NCI-H2227 (cell line): Measurements from ENCODE around the gene CLCN2.

Experiments used
- DNase-seq: peaks from one replicate; lab custom pipeline; 2025; ENCODE audit not compliant: unreplicated experiment; lab: John Stamatoyannopoulos, UW

CLCN2 gene

DNA sequence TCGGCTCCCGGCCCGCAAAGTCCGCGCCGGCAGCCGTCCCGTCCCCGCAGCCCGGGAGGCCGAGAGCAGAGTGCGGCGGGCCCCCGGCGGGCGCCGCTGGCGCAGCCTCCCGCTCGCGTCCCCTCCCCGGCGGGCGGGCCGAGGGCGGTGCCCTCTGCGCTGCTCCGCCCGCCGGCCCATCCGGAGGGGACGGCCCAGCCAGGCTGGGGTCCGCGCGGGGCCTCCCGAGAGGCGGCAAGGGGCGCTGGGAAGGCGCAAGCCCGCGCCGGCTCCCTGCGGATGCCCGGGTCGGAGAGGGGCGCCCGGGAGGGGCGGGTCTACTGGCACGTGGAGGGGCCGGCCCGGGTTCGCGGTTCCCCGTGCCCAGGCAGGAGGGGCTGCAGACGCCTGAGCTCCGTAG is at the start of gene CLCN2, which contains the start of gene POLR2H:
Gene CLCN2, minus strand, starts transcription at position 74 of the 400 bp plus-strand sequence. CDS start 126 bp downstream, outside the sequence.
Gene POLR2H, plus strand, starts transcription at position 179 of the 400 bp plus-strand sequence. CDS start 1,783 bp downstream, outside the sequence.
- peak; percentile 87 for DNase-seq

DNA sequence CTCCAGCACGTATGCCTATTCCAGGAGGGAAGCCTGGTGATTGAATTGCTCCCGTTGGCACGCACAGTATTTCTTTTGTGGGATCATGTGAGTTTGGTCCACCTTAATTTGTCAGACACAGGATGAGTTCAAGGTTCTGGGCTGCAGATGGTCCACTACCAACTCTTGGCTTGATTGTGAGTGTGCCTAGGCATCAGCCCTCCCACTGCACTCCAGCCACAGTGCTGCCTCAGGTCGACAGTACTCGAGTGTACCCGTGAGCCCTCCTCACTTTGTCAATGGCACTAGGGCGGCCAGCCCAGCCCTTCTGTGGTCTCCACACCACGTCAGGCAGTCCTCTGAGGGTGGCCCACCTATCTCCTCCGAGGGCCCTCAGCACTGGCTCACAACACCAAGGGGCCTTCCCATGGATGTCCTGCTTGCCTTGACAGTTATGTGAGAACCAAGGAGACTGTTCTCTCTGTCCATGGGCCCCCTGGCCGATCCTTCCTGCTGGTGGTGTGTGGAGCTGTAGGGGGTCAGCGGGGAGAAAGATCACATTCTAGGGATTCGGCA is 48.6 kb upstream of the CLCN2 start:
- no peak for DNase-seq

DNA sequence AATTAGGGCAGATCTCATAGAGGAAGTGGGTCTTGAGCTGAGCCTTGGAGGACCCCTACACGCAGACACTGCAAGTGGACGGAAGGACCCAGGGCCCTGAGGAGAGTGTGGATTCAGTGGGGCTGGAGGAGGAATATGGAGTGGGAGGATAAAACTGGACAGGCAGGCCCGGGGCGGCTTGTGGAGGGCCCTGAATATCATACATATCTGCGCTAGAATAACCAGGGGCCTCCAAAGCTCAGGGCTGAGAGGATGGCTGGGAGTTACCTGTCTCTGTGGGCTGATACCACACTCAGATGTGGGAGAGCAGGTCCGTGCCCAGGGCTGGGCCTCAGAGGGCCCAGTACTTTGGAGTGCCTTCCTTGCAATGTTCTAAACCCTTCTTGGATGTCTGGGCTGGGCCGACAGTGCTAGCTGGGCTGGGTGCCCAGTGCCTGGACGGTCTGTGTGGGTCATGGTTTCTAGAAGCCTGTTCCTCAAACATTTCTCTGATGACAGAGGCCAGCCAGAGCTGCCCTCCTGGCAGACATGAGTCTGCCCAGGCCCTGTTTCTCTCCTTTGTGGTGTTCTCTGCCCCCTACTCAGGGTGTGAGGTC is 48.0 kb upstream of the CLCN2 start:
- DNase-seq, result no peak

DNA sequence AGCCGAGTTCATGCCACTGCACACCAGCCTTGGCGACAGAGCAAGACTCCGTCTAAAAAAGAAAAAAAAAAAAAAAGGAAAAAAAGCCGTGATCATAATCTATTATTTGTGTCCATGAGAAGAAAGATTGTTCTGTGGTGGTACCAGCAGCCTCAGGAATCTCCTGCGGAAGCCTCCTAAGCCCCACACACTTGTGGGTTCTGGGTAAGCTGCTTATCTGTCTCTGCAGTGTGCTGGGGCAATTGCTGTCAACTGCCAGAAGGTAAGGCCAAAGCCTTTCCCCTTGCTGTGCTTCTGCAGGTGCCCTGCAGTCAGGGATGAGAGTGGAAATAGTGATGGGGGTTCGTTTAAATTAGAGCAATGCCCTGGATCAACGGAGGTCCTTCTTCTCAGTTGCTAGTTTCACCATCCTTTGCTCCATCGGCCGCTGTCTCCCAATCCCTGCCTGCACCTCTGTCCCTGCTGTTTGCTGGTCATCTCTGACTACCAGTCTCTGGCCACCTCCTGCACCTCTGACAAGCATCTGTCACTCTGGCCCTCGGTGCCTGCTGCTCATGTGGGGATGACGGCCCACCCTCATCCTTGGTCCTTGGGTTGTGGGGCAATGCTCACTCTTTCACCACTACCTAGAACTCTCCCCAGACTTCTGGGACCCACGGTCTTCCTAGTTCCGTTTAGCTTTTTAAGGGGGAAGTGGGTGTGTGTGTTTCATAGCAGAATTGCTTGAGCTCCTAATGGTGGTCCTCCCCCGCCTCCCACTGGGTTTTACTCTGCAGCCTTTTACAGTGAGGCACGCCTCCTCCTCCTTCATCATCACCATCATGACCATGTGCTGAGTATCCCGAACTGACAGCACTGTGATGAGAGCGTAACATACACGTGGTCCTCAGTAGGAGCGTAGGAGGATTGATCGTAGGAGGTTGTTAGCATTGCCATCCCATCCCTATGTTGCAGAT is 43.9 kb upstream of the CLCN2 start:
- no peak for DNase-seq

DNA sequence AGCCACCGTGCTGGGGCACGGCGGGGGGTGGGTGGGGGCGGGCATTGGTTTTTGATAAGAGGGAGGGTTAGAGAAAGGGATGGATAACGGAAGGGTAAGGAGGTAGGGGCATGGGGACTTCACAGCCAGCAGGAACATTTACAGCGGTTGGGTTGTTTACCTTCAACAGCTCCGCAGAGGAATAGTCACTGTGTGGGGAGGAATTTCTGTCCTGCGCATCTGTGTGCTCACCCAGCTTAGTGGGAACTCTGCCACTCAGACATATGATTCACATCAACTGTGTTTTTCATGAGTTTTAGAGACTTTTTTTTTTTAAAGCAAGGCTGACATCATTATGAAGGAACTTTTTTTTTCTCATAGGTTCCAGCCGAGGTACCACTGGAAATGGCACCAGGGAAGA is 38.0 kb upstream of the CLCN2 start:
- DNase-seq, result no peak

DNA sequence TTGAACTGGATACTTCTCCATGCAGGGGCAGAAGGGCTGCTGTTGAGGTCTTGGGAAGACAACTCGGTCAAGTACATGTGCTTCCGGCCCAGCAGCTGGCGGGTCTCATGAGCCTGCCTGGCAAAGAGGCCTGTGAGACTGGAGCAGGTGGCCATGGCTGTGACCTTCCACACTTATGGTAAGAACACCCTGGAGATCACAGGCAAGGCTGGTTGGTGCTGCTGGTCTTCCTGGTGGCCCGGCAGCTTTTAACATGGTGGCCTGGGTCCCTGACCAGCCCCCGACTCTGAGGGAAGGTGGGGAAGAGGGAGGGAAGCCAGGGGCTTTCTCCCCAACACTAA is 33.9 kb upstream of the CLCN2 start:
- DNase-seq, result no peak

DNA sequence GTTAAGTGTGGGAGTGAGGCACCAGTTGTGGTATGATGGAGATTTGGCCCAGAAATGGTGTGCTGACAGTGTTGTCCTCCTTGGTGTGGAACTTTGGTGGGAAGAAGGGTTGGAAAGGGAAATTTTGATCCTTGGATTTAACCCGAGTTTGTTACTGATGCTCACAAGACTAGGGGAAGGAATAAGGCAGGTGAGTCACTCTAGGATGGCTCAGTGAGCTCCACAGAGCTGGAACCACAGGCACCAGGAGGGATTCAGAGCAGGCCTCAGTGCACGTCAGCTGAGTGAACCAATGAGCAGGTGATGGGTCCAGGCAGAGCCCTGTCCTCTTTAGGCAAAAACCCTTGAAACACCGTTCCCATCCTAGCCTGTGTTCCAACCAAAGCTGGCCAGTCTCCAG is 29.9 kb upstream of the CLCN2 start:
- no peak for DNase-seq

DNA sequence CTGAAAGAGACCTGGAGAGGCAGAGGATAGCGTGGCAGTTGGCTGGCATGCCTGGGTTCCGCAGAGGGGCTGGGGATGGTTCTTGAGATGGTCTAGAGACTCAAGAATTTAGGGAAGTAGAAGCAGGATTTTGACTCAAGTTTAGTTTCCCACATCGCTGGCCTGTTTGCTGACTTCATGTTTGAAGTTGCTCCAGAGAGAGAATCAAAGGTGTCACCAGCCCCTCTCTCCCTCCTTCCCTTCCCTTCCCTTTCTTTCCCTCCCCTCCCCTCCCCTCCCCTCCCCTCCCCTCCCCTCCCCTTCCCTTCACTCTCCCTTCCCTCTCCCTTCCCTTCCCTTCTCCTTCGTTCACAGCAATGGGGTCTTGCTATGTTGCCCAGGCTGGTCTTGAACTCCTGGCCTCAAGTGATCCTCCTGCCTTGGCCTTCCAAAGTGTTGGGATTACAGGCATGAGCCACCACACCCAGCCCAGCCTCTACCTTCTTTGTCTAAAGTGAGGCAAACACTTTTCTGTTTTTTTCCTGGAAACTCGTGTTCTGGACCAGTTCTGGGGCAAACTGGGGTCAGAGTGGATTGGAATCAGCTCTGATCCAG is 28.6 kb upstream of the CLCN2 start:
- no peak for DNase-seq

DNA sequence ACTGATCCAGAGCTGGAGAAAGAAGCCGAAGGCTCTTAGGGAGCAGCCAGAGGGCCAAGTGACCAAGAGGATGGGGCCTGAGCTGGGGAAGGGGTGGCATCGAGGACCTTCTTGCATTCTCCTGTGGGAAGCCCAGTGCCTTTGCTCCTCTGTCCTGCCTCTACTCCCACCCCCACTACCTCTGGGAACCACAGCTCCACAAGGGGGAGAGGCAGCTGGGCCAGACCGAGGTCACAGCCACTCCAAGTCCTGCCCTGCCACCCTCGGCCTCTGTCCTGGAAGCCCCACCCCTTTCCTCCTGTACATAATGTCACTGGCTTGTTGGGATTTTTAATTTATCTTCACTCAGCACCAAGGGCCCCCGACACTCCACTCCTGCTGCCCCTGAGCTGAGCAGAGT is 28.0 kb upstream of the CLCN2 start:
- DNase-seq, result no peak

DNA sequence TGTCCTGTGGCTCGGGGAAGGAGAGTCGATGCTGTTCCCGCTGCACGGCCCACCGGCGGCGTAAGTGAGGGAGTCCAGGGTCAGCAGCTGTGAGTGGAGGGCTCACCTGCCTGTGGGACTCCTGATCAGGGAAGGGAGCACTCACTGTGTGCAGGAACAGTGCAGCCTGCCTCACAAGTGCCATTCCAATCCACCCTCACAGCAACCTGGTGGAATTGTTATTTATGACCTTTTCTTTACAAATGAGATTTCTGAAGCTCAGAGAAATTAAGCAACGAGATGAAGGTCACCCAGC is 27.5 kb upstream of the CLCN2 start:
- DNase-seq, result no peak

DNA sequence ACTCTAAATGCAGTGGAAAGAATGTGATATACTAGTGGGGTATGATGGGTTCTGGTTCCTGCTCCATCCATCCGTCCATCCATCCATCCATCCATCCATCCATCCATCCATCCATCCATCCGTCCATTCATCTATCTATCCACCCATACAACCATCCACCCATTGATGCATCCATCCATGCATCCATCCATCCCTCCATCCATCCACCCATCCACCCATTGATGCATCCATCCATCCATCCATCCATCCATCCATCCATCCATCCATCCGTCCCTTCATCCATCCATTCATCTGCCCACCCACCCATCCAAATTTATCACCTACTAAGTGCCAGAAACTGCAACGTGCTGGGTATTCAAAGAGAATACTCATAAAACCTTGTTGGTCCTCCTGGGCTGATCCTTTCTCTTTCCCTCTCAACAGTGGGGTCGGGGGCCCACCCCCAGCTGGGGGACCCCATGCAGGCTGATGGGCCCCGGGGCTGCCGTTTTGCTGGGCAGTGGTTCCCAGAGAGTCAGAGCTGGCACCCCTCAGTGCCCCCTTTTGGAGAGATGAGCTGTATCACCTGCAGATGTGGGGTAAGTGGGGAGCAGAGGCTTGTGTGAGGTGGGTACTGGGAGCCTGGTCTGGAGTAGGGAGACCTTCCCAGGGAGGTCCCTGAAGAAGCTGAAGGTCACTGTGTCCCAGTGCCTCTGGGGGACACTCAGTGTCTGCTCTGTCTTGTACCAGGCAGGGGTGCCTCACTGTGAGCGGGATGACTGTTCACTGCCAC is 26.9 kb upstream of the CLCN2 start:
- no peak for DNase-seq

DNA sequence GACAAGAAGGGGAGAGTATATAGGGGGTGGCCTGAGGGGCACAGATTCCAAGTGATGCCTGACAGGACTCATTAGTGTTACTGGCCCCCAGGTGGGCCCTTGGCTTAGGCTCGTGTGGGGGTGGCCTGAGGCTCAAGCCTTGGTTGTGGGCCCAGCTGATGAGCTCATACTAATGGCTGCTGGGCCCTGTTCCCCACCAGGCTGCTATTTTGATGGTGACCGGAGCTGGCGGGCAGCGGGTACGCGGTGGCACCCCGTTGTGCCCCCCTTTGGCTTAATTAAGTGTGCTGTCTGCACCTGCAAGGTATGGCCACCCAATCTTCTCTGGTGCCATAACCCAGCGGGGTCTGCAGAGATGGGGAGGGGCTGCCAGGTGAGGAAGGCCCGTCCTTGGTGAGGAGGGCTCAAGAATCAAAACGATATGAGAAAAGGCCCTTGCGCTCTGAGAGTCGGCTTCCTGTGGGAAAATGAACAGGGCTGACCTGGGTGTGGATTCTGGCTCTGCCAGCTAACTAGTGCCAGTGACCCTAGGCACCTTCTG is 25.8 kb upstream of the CLCN2 start:
- DNase-seq, result no peak

DNA sequence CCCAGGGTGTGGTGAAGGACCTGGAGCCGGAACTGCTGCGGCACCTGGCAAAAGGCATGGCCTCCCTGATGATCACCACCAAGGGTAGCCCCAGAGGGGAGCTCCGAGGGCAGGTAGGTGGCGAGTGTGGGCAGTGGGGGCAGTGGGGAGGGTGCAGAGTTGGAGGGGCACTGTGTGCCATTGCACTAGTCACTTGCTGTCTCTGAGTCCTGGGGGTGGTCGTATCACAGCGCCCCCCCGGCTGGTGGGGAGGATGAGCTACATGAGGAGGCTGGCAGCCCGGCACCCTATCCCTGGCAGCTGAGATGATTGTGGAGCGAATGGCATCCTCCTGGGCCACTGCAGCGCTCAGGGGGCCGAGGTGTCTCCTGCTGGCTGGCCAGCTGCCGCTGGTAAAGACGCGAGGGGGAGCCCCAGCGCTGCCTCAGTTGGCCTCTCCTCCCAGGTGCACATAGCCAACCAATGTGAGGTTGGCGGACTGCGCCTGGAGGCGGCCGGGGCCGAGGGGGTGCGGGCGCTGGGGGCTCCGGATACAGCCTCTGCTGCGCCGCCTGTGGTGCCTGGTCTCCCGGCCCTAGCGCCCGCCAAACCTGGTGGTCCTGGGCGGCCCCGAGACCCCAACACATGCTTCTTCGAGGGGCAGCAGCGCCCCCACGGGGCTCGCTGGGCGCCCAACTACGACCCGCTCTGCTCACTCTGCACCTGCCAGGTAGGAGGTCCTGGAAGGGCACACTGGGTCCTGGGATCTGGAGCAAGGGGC is 24.8 kb upstream of the CLCN2 start:
- no peak for DNase-seq

DNA sequence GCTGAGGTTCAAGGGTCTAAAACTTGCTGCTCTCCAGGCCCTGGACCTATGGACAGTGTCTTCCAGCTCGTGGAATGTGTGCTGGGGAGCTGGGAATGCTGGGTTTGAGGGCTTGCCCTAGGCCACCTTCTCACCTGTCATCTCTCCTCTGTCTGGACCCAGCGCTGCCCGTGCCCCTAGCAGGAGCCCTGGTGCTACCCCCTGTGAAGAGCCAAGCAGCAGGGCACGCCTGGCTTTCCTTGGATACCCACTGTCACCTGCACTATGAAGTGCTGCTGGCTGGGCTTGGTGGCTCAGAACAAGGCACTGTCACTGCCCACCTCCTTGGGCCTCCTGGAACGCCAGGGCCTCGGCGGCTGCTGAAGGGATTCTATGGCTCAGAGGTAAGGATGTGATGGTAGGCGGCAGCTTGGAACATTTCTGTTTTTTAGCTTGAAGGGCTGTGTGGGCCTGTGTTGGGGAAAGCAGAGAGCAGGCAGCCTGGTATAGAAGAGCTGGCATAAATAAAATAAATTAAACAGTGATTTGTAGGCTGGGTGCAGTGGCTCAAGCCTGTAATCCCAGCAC is 23.5 kb upstream of the CLCN2 start:
- no peak for DNase-seq

DNA sequence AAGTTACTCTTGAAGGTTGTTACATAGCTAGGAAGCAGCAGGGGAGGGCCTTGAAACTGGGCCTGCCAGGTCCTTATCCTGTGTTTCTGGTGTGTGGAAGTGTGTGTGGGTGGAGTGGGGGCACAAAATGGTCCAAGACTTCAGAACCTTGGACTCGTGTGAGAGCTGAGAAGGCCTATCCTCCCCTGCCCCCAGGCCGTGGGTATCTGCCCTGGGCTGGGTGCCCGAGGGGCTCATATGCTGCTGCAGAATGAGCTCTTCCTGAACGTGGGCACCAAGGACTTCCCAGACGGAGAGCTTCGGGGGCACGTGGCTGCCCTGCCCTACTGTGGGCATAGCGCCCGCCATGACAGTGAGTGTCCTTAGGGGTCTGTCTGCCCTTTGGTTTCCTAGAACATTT is 22.9 kb upstream of the CLCN2 start:
- no peak for DNase-seq

DNA sequence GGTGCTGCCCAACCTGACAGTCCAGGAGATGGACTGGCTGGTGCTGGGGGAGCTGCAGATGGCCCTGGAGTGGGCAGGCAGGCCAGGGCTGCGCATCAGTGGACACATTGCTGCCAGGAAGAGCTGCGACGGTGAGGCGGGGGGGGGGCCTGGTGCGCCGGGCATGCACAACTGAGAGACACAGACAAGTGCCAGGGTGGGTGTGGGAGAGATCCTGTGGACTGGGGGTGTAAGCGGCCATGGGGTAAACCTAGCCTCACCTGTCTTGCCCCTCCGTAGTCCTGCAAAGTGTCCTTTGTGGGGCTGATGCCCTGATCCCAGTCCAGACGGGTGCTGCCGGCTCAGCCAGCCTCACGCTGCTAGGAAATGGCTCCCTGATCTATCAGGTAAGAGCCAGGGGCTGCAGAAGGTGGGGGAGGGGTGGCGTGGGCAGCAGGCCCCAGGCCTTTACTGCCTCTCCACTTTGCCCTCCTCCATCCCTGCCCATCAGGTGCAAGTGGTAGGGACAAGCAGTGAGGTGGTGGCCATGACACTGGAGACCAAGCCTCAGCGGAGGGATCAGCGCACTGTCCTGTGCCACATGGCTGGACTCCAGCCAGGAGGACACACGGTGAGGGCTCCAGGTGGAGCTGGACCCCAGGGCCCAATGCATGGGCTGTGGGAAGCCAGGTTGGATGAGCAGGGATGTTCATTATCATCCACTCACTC is 21.8 kb upstream of the CLCN2 start:
- DNase-seq, result no peak

DNA sequence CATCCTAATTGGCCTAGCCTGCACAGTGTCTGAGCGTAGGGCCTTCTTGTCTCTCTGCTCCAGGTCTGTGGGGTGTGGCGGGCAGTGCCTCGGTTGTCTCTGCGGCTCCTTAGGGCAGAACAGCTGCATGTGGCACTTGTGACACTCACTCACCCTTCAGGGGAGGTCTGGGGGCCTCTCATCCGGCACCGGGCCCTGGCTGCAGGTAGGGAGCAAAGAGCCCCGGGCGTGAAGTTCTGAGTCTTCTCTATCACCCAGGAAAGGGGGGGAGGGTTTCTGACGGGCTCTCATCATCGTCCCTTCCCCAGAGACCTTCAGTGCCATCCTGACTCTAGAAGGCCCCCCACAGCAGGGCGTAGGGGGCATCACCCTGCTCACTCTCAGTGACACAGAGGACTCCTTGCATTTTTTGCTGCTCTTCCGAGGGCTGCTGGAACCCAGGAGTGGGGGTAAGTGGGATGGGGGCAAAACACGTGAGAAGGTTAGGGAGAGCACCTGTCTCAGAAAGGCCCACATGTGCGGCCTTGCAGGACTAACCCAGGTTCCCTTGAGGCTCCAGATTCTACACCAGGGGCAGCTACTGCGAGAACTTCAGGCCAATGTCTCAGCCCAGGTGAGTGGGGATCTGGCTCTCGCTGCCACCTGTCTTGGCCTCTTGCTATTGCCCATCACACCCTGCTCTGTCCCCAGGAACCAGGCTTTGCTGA is 21.1 kb upstream of the CLCN2 start:
- DNase-seq, result no peak
